ENCODE measurements around the gene MLKL.
A peak's percentile ranks its signal among the peaks of the same experiment; 100 is the strongest.
"Not testable (repeated sequence)": the region's sequence is repeated elsewhere in the genome, so short reads cannot be mapped to it uniquely, and the experiment has no call there.

Gene MLKL

GRCh38 chr16:74695450-74696422 lies 4.9 kb downstream of the MLKL start:
- peak; percentile 83 for DNase-seq

DNA sequence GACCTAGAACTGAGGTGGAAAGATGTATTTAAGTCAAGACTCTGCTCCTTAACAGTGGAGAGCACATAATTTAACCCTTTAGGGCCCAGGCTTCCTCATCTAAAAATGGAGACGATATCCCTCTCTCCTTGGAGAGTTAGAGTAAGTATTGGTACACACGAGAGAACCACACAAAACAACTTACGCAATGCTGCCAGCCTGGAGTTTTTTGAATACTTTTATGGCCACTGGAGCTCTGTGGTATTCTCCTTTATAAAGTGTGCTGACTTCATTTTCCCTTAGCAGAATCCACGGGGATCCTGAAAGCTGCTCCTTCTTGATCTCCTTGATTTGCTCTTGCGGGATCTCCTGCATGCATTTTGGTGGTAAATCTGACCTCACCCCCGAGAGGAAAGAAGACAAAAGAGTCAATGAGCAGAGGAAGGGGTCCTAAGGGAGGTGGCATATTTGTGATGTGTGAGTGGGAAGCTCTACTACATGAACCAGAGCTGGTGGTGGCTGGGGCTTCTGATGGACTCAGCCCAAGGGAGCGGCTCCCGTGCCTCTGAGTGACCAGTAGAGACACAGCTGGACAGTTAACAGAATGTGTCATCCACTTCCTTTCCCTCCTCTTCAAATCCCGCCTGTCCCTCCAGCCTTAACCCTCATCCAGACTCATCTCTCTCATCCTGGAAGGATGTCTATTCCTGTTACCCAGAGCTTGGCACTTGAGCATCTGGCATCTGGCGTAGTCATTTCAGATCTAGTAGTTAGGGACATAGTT lies 9.4 kb downstream of the MLKL start:
- DNase-seq = no peak

- no peak for DNase-seq
Observed at GRCh38 chr16:74682556-74682955, 18.1 kb downstream of the MLKL start.

- DNase-seq = no peak
Observed at GRCh38 chr16:74680681-74681080, 20.0 kb downstream of the MLKL start.

GRCh38 chr16:74679983-74680382 lies 20.7 kb downstream of the MLKL start:
- DNase-seq = no peak

DNA sequence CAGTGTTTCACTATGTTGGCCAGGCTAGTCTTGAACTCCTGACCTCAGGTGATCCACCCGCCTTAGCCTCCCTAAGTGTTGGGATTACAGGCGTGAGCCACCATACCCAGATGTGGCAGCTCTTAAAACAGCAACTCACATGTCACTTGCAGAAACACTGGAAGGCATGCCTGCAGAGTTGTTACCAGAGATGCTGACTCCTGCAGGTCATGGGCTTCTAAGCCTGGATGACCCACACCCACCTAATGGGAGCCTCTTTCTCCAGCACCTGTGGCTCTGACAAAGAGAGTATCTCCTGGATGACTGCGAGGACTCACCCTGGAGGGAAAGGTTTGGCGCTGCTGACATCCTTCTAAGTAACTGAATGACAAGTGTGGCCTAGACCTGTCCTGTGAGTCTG lies 22.8 kb downstream of the MLKL start:
- no peak for DNase-seq

DNA sequence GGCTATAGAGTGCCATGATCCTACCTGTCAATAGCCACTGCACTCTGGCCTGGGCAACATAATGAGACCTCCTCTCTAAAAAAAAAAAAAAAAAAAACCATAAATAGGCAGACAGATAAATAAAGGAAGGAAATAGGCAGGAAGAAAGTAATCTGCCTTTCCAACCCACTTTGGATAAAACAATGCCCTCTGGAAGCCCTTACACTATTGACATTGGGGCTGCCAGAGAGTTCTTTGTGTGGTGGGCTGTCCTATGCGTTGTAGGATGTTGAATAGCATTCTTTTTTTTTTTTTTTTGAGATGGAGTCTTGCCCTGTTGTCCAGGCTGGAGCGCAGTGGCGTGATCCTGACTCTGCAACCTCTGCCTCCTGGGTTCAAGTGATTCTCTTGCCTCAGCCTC lies 26.8 kb downstream of the MLKL start:
- DNase-seq = no peak

DNA sequence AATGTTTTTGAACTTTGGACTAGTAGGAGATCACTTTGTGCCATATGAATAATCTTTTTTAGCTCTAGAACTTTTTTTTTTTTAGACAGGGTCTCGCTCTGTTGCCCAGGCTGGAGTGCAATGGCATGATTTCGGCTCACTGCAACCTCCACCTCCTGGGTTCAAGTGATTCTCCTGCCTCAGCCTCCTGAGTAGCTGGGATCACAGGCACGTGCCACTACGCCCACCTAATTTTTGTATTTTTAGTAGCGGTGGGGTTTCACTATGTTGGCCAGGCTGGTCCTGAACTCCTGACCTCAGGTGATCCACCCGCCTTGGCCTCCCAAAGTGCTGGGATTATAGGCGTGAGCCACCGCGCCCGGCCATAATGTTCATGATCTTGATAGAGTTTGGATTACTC lies 31.8 kb downstream of the MLKL start:
- not testable (repeated sequence) for DNase-seq

GRCh38 chr16:74667255-74667700 lies 33.4 kb downstream of the MLKL start:
- peak; percentile 30 for DNase-seq

GRCh38 chr16:74666425-74667254 lies 34.0 kb downstream of the MLKL start, which contains the start of gene RFWD3:
Gene RFWD3 (minus strand): TSS chr16:74666877. CDS start chr16:74661449, 5,428 bp downstream.
- peak; percentile 99 for DNase-seq

DNA sequence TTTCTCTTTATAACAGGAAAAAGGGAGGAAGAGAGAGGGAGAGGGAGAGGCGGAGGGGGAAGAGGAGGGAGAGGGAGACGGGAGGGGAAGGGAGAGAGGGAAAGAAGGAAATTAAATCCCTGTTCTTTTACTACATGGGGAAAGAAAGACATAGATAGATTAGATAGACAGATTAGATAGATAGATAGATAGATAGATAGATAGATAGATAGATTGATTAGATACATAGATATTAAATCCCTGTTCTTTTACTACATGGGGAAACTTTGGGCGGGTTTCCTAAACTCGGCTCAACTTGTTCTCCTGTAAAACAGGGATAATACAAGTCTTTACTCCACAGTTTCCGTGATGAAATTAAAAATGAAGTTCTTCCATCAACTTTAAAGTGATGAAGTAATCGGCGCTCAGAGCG lies 34.6 kb downstream of the MLKL start:
- no peak for DNase-seq

DNA sequence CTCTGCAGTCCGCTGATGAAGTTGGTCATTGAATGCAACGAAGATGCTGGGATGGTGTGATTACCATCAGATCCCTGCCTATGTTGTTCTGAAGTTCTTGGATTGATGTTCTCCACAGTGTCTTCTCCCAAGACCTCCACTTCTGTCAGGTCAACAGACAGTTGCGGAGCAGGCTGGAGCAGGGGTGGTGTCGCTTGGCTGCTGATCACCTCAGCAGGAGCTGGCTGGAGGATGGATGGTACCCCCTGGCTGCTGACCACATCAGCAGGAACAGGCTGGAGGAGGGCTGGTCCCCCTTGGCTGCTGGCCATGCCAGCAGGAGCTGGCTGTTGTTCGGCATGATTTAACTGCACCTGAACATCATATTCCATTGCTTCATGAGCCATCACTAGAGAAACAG lies 39.6 kb downstream of the MLKL start:
- no peak for DNase-seq

DNA sequence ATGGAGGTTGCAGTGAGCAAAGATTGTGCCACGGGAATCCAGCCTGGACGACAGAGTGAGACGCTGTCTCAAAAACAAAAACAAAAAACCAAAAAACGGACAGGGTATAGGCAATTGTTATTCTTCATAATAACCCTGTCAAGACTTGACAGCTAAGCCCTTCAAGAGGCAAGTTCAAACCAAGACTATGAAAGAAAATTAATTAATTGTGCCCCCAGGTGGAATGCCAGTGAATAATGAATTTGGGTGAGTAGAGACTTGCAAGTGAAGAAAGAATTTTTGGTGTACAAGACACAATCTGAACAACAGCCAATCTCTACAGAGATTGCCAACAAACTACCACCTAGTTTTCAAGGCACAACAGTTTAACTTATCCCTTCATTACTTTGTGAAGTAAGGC lies 40.3 kb downstream of the MLKL start:
- no peak for DNase-seq

DNA sequence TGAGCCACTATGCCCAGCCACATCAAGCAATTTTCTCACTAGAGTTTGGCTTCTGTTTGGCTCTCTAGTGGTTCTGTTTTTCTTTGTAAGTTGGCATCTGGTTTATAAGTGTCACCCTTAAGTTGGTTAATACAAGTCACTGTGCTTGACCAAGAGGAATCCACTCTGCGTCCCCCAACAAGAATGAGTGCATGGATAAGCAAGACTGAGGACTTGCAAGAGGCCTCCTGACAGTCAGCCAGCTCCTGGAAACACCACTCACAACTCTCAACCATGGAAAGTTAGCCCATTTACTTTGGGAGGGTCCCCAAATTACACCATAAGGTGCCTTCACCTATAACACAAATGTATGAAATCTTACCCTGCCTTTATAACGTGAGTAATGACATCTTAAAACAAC lies 41.6 kb downstream of the MLKL start:
- DNase-seq = no peak

GRCh38 chr16:74657870-74658642 lies 42.6 kb downstream of the MLKL start:
- no peak for DNase-seq

- no peak for DNase-seq
Observed at GRCh38 chr16:74654536-74655050, 46.1 kb downstream of the MLKL start.

- not testable (repeated sequence) for DNase-seq
Observed at GRCh38 chr16:74652883-74653282, 47.8 kb downstream of the MLKL start.

- DNase-seq = no peak
Observed at GRCh38 chr16:74652249-74652648, 48.4 kb downstream of the MLKL start.

DNA sequence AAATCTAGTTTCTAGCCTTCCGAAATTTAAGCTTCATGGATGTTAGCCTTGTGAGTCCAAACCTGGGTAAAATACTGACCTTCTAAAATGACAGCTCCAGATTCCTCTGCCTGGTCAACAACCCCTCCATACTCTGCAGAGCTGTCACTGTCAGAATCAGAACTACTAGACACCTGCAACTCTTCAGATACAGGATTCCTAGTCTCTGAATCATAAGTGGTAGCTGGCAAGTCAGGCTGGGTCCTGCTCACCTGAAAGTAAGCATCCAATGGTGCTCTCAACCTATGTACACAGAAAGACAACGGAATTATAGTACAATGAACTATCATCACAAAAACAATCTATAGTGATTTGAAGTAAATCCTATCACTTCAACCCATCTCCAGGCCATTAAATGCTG lies 48.8 kb downstream of the MLKL start:
- DNase-seq = no peak

DNA sequence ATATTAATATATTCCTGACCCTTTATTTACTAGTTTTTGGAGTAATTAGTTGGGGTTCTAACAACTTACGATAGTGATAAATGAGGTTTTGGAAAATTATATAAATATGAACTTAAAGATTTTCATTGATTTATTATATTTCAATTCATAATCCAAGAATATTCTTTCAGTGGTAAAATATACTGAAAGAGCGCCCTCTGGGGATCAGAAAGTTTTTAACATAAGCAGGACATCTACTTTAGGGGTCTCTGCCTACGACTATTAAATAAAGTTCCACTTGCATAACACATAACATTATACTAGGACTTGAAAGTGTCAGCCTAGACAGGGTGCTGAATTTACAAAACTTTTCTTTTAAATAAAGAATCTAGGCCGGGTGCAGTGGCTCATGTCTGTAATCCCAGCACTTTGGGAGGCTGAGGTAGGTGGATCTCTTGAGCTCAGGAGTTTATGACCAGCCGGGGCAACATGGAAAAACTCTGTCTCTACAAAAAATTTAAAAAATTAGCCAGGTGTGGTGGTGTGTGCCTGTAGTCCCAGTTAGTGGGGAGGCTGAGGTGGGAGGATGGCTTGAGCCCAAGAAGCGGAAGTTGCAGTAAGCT lies 49.6 kb downstream of the MLKL start:
- peak; percentile 19 for DNase-seq

DNA sequence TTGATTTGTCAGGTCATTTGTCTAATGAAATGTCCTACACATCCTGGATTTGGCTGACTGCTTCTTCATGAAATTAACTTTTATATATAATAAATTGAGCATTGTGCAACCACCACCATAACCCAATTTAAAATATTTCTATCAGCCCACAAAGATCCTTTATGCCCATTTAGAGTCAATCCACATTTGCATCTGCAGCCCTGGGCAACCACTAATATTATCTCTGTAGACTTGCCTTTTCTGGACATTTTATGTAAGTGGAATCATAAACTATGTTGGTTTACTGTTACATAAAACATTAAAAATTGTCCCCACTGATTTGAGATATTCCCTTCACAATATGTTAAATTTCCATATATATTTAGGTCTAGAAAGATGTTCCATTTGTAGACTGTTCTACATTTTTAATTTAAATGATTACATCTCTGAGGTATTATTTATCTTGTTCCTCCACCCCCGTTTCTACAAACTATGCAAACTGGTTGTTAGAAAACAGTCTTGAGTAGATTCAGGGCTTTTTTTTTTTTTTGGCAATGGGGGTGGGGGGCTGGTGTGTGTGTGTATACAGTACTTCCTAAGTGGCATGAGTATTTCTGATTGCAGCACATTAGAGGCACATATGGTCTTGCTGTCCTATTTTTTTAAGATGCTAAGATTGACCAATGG lies 50.7 kb downstream of the MLKL start:
- DNase-seq = no peak

All from CD4-positive, alpha-beta T cell treated with Interleukin-12 subunit alpha and Interleukin-12 subunit beta, for 1 hour (primary cell).